HEK293T (cell line): ENCODE data around the gene YOD1.

ENCODE experiments used
- ARNT ChIP-seq: fragments of 450-650 bp; IDR thresholded peaks from 2 replicates; pipeline ENCODE4 v1.6.1; 2017; ENCODE audit warnings: mild to moderate bottlenecking
- BHLHE40 ChIP-seq: fragments of 450-650 bp; IDR thresholded peaks from 2 replicates; pipeline ENCODE4 v1.6.1; 2016; ENCODE audit warnings: mild to moderate bottlenecking, moderate library complexity, borderline replicate concordance
- ELF4 ChIP-seq: fragments of 450-650 bp; IDR thresholded peaks from 2 replicates; pipeline ENCODE4 v1.6.1; 2017; ENCODE audit warnings: antibody characterized with exemption
- FOXA1 ChIP-seq: fragments of 450-650 bp; IDR thresholded peaks from 2 replicates; pipeline ENCODE4 v1.6.1; 2016; ENCODE audit warnings: mild to moderate bottlenecking
- FOXK2 ChIP-seq: fragments of 450-650 bp; IDR thresholded peaks from 2 replicates; pipeline ENCODE4 v1.6.1; 2016; ENCODE audit warnings: mild to moderate bottlenecking
- FOXM1 ChIP-seq: fragments of 450-650 bp; IDR thresholded peaks from 2 replicates; pipeline ENCODE4 v1.6.1; 2017; ENCODE audit warnings: mild to moderate bottlenecking, borderline replicate concordance
- L3MBTL2 ChIP-seq: fragments of 450-650 bp; conservative IDR thresholded peaks from 2 replicates; pipeline ENCODE4 v1.6.1; 2016; ENCODE audit warnings: mild to moderate bottlenecking
- LEF1 ChIP-seq: fragments of 450-650 bp; IDR thresholded peaks from 2 replicates; pipeline ENCODE4 v1.6.1; 2017; ENCODE audit warnings: mild to moderate bottlenecking, borderline replicate concordance
- NFRKB ChIP-seq: fragments of 450-650 bp; IDR thresholded peaks from 2 replicates; pipeline ENCODE4 v1.6.1; 2016; ENCODE audit warnings: mild to moderate bottlenecking, moderate library complexity
- PKNOX1 ChIP-seq: fragments of 450-650 bp; IDR thresholded peaks from 2 replicates; pipeline ENCODE4 v1.6.1; 2016
- SP1 ChIP-seq: fragments of 450-650 bp; IDR thresholded peaks from 2 replicates; pipeline ENCODE4 v1.6.1; 2017
- SUZ12 ChIP-seq: fragments of 450-650 bp; IDR thresholded peaks from 2 replicates; pipeline ENCODE4 v1.6.1; 2016; ENCODE audit warnings: mild to moderate bottlenecking
- TARDBP ChIP-seq: fragments of 450-650 bp; IDR thresholded peaks from 2 replicates; pipeline ENCODE4 v1.6.1; 2016
- ZNF384 ChIP-seq: fragments of 450-650 bp; IDR thresholded peaks from 2 replicates; pipeline ENCODE4 v1.6.1; 2016

GRCh38 chr1:207052911-207053769, 2.1 kb upstream of the YOD1 start, which contains the start of gene PFKFB2:
- TF ChIP-seq LEF1 = no peak
- TF ChIP-seq SP1 = 0 out of 2 replicates have a peak, but pooled peaks have one; percentile 22
- TF ChIP-seq NFRKB = no peak
- no peak for TF ChIP-seq PKNOX1
- TF ChIP-seq FOXM1 = no peak
- no peak for TF ChIP-seq SUZ12
- no peak for TF ChIP-seq ARNT
- TF ChIP-seq FOXK2 = no peak
- no peak for TF ChIP-seq BHLHE40
- no peak; the same call in 1 of the 2 replicates for TF ChIP-seq ZNF384
- peak; percentile 50; the same call in 1 of the 2 replicates for TF ChIP-seq L3MBTL2
- TF ChIP-seq TARDBP = no peak
- peak; percentile 21; the same call in 1 of the 2 replicates for TF ChIP-seq ELF4
- TF ChIP-seq FOXA1 = no peak
